ENCODE data around the gene E2F6.

Gene E2F6

GRCh38 chr2:11490194-11490593, 24.2 kb upstream of the E2F6 start:
- no peak overlapping the region for H3K9ac ChIP-seq (ENCODE audit: low read length)
- H3K27ac ChIP-seq (ENCODE audit: low read length), result no peak overlapping the region
- H3K4me3 ChIP-seq (ENCODE audit: low read length), result no peak overlapping the region
- H3K27me3 ChIP-seq (ENCODE audit: control insufficient read depth, insufficient read depth, low read length), result no peaks in the 10 kb centered on the region
- peaks cover 8% of the 10 kb centered on the region for H3K4me1 ChIP-seq (ENCODE audit: control insufficient read depth, low read depth, low read length)
- no peaks in the 10 kb centered on the region for H3K9me3 ChIP-seq (ENCODE audit: control insufficient read depth, low read depth, low read length)
- no peaks in the 10 kb centered on the region for H3K36me3 ChIP-seq (ENCODE audit: control insufficient read depth, low read depth, low read length)

- no peaks in the 10 kb centered on the region for H3K27me3 ChIP-seq (ENCODE audit: control insufficient read depth, insufficient read depth, low read length)
- H3K9me3 ChIP-seq (ENCODE audit: control insufficient read depth, low read depth, low read length), result no peaks in the 10 kb centered on the region
- H3K36me3 ChIP-seq (ENCODE audit: control insufficient read depth, low read depth, low read length), result no peaks in the 10 kb centered on the region
- H3K9ac ChIP-seq (ENCODE audit: low read length), result no peak overlapping the region
- no peak overlapping the region for H3K27ac ChIP-seq (ENCODE audit: low read length)
- H3K4me3 ChIP-seq (ENCODE audit: low read length), result no peak overlapping the region
- H3K4me1 ChIP-seq (ENCODE audit: control insufficient read depth, low read depth, low read length), result peaks cover 4% of the 10 kb centered on the region
Observed at GRCh38 chr2:11488809-11489208, 22.8 kb upstream of the E2F6 start.

- peak overlapping the region; percentile 88 for H3K4me3 ChIP-seq (ENCODE audit: low read length)
- no peaks in the 10 kb centered on the region for H3K9me3 ChIP-seq (ENCODE audit: control insufficient read depth, low read depth, low read length)
- no peak overlapping the region for H3K9ac ChIP-seq (ENCODE audit: low read length)
- peaks cover 22% of the 10 kb centered on the region for H3K27me3 ChIP-seq (ENCODE audit: control insufficient read depth, insufficient read depth, low read length)
- H3K27ac ChIP-seq (ENCODE audit: low read length), result no peak overlapping the region
- peaks cover 5% of the 10 kb centered on the region for H3K4me1 ChIP-seq (ENCODE audit: control insufficient read depth, low read depth, low read length)
- no peaks in the 10 kb centered on the region for H3K36me3 ChIP-seq (ENCODE audit: control insufficient read depth, low read depth, low read length)
Observed at GRCh38 chr2:11483806-11484617, 18.1 kb upstream of the E2F6 start.

- Histone ChIP-seq H3K9ac (ENCODE audit: low read length) (peak overlapping the region; percentile 75), H3K27me3 (ENCODE audit: control insufficient read depth, insufficient read depth, low read length) (peaks cover 22% of the 10 kb centered on the region), H3K4me3 (ENCODE audit: low read length) (peak overlapping the region; percentile 88), H3K9me3 (ENCODE audit: control insufficient read depth, low read depth, low read length) (no peaks in the 10 kb centered on the region), H3K36me3 (ENCODE audit: control insufficient read depth, low read depth, low read length) (no peaks in the 10 kb centered on the region), H3K4me1 (ENCODE audit: control insufficient read depth, low read depth, low read length) (peaks cover 3% of the 10 kb centered on the region), H3K27ac (ENCODE audit: low read length) (no peak overlapping the region)
Observed at GRCh38 chr2:11482473-11483035, 16.6 kb upstream of the E2F6 start.

- Histone ChIP-seq H3K27ac (ENCODE audit: low read length) (no peak overlapping the region), H3K4me3 (ENCODE audit: low read length) (peak overlapping the region; percentile 88), H3K9me3 (ENCODE audit: control insufficient read depth, low read depth, low read length) (no peaks in the 10 kb centered on the region), H3K27me3 (ENCODE audit: control insufficient read depth, insufficient read depth, low read length) (peaks cover 22% of the 10 kb centered on the region), H3K4me1 (ENCODE audit: control insufficient read depth, low read depth, low read length) (peaks cover 3% of the 10 kb centered on the region), H3K9ac (ENCODE audit: low read length) (no peak overlapping the region), H3K36me3 (ENCODE audit: control insufficient read depth, low read depth, low read length) (no peaks in the 10 kb centered on the region)
Observed at GRCh38 chr2:11481789-11482472, 16.0 kb upstream of the E2F6 start.

- Histone ChIP-seq H3K27me3 (ENCODE audit: control insufficient read depth, insufficient read depth, low read length) (peaks cover 22% of the 10 kb centered on the region), H3K4me3 (ENCODE audit: low read length) (no peak overlapping the region)
Observed at GRCh38 chr2:11481426-11481788, 15.4 kb upstream of the E2F6 start.

GRCh38 chr2:11480859-11481258, 14.9 kb upstream of the E2F6 start:
- Histone ChIP-seq H3K9me3 (ENCODE audit: control insufficient read depth, low read depth, low read length) (no peaks in the 10 kb centered on the region), H3K27ac (ENCODE audit: low read length) (no peak overlapping the region), H3K36me3 (ENCODE audit: control insufficient read depth, low read depth, low read length) (no peaks in the 10 kb centered on the region), H3K4me1 (ENCODE audit: control insufficient read depth, low read depth, low read length) (peaks cover 3% of the 10 kb centered on the region), H3K27me3 (ENCODE audit: control insufficient read depth, insufficient read depth, low read length) (peaks cover 22% of the 10 kb centered on the region), H3K9ac (ENCODE audit: low read length) (no peak overlapping the region), H3K4me3 (ENCODE audit: low read length) (no peak overlapping the region)

More at GRCh38 chr2:11481426-11481788, 15.4 kb upstream of the E2F6 start:
- Histone ChIP-seq H3K9ac (ENCODE audit: low read length) (no peak overlapping the region), H3K4me1 (ENCODE audit: control insufficient read depth, low read depth, low read length) (peaks cover 3% of the 10 kb centered on the region), H3K36me3 (ENCODE audit: control insufficient read depth, low read depth, low read length) (no peaks in the 10 kb centered on the region), H3K27ac (ENCODE audit: low read length) (no peak overlapping the region), H3K9me3 (ENCODE audit: control insufficient read depth, low read depth, low read length) (no peaks in the 10 kb centered on the region)

GRCh38 chr2:11480406-11480805, 14.4 kb upstream of the E2F6 start:
- peaks cover 3% of the 10 kb centered on the region for H3K4me1 ChIP-seq (ENCODE audit: control insufficient read depth, low read depth, low read length)
- no peak overlapping the region for H3K27ac ChIP-seq (ENCODE audit: low read length)
- peaks cover 22% of the 10 kb centered on the region for H3K27me3 ChIP-seq (ENCODE audit: control insufficient read depth, insufficient read depth, low read length)
- no peak overlapping the region for H3K9ac ChIP-seq (ENCODE audit: low read length)
- no peaks in the 10 kb centered on the region for H3K9me3 ChIP-seq (ENCODE audit: control insufficient read depth, low read depth, low read length)
- no peak overlapping the region for H3K4me3 ChIP-seq (ENCODE audit: low read length)
- H3K36me3 ChIP-seq (ENCODE audit: control insufficient read depth, low read depth, low read length), result no peaks in the 10 kb centered on the region

- peaks cover 22% of the 10 kb centered on the region for H3K27me3 ChIP-seq (ENCODE audit: control insufficient read depth, insufficient read depth, low read length)
- no peak overlapping the region for H3K4me3 ChIP-seq (ENCODE audit: low read length)
- no peaks in the 10 kb centered on the region for H3K36me3 ChIP-seq (ENCODE audit: control insufficient read depth, low read depth, low read length)
- H3K9ac ChIP-seq (ENCODE audit: low read length), result no peak overlapping the region
- H3K4me1 ChIP-seq (ENCODE audit: control insufficient read depth, low read depth, low read length), result peaks cover 3% of the 10 kb centered on the region
- H3K27ac ChIP-seq (ENCODE audit: low read length), result no peak overlapping the region
- no peaks in the 10 kb centered on the region for H3K9me3 ChIP-seq (ENCODE audit: control insufficient read depth, low read depth, low read length)
Observed at GRCh38 chr2:11478899-11479605, 13.1 kb upstream of the E2F6 start.

- Histone ChIP-seq H3K9me3 (ENCODE audit: control insufficient read depth, low read depth, low read length) (no peaks in the 10 kb centered on the region), H3K27ac (ENCODE audit: low read length) (no peak overlapping the region), H3K27me3 (ENCODE audit: control insufficient read depth, insufficient read depth, low read length) (peaks cover 22% of the 10 kb centered on the region), H3K9ac (ENCODE audit: low read length) (no peak overlapping the region), H3K36me3 (ENCODE audit: control insufficient read depth, low read depth, low read length) (no peaks in the 10 kb centered on the region), H3K4me1 (ENCODE audit: control insufficient read depth, low read depth, low read length) (peaks cover 3% of the 10 kb centered on the region), H3K4me3 (ENCODE audit: low read length) (no peak overlapping the region)
Observed at GRCh38 chr2:11477994-11478393, 12.0 kb upstream of the E2F6 start.

- Histone ChIP-seq H3K36me3 (ENCODE audit: control insufficient read depth, low read depth, low read length) (no peaks in the 10 kb centered on the region), H3K4me3 (ENCODE audit: low read length) (no peak overlapping the region), H3K27ac (ENCODE audit: low read length) (no peak overlapping the region), H3K9ac (ENCODE audit: low read length) (no peak overlapping the region), H3K4me1 (ENCODE audit: control insufficient read depth, low read depth, low read length) (peaks cover under 1% of the 10 kb centered on the region), H3K27me3 (ENCODE audit: control insufficient read depth, insufficient read depth, low read length) (no peaks in the 10 kb centered on the region), H3K9me3 (ENCODE audit: control insufficient read depth, low read depth, low read length) (no peaks in the 10 kb centered on the region)
Observed at GRCh38 chr2:11473659-11474433, 7.9 kb upstream of the E2F6 start.
